Breast epithelium (tissue), 3 donors: ENCODE measurements around the gene SPHK2.

ENCODE experiments used
- CTCF ChIP-seq, 3 donors: fragments of 450-650 bp; IDR thresholded peaks; one replicate each; pipeline ENCODE4 v1.5.1; 2016 to 2017; ENCODE audit warnings: antibody characterized with exemption in 3 of 3, mild to moderate bottlenecking in 3 of 3, moderate library complexity in 3 of 3
- POLR2A ChIP-seq: fragments of 450-650 bp; IDR thresholded peaks from one replicate; pipeline ENCODE4 v1.6.1; 2016; ENCODE audit warnings: antibody characterized with exemption, mild to moderate bottlenecking, moderate library complexity

- TF ChIP-seq CTCF (IDR thresholded peaks at IDR 0.05): no peak
- TF ChIP-seq POLR2A: no peak
Observed at GRCh38 chr19:48665786-48666185, 46.5 kb downstream of the SPHK2 start.
